DMS53 treated with DMSO at 0.1 percent for 48 hours (cell line): ENCODE results near the gene CENPN.

Experiments used
- DNase-seq: peaks from one replicate; lab custom pipeline; 2025; ENCODE audit not compliant: unreplicated experiment; lab: John Stamatoyannopoulos, UW

The CENPN gene

DNA sequence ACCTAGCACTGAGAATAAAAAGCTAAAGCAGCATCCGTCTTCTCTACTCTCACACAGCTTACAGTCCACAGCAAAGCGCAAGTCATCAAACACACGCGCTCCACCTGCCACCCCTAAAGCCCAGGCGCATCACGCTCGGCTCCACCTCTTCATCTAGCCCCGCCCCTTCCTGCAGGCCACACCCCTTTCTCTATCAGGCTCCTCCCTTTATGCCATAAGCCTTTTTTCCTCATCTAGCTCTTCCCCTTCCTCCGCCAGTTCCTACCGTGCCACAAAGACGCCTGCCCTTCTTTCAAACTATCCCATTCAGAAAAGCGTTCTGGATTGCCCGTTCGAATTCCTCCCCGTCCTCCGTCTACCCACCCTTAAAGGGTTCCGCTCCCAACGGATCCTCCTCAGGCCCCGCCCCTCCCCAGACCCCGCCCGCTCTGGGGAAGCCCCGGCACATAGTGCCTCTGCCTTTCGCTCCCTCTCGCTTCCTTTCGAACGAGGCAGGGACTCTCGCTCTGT is 69.6 kb downstream of the CENPN start:
- peak; percentile 82 for DNase-seq

- DNase-seq, result peak; percentile 82
Measured at GRCh38 chr16:81077076-81077940, 70.3 kb downstream of the CENPN start, which contains the start of gene C16orf46. Gene C16orf46, minus strand, starts transcription at chr16:81077238. Its CDS starts 13,283 bp downstream, at chr16:81063955.

- DNase-seq, result no peak
Measured at GRCh38 chr16:81080233-81080632, 73.2 kb downstream of the CENPN start.

DNA sequence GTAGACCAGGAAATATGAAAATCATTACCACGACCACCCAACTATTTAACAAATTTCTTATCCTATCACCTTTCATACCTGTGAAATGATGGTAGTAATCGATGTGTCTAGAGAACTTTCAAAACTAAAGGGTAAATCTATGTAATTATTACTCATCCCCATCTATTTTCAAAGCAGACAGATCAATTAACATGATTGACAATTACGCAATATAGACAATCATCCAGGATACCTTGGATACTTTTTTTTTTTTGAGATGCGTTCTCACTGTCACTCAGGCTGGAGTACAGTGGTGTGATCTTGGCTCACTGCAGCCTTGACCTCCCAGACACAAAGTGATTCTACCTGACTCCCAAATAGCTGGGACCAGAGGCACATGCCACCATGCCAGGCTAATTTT is 74.0 kb downstream of the CENPN start:
- DNase-seq, result no peak
